GM21381 (cell line): ENCODE data around the gene BCL7C.
"Not testable (repeated sequence)": the region's sequence is repeated elsewhere in the genome, so short reads cannot be mapped to it uniquely, and the experiment has no call there.

Experiments
- ATAC-seq: cut with Tn5 transposase; IDR thresholded peaks from one replicate; pipeline ENCODE4 v1.9.1; 2021; ENCODE audit warnings: mild to moderate bottlenecking, moderate library complexity; ENCODE audit not compliant: unreplicated experiment

The BCL7C gene

DNA sequence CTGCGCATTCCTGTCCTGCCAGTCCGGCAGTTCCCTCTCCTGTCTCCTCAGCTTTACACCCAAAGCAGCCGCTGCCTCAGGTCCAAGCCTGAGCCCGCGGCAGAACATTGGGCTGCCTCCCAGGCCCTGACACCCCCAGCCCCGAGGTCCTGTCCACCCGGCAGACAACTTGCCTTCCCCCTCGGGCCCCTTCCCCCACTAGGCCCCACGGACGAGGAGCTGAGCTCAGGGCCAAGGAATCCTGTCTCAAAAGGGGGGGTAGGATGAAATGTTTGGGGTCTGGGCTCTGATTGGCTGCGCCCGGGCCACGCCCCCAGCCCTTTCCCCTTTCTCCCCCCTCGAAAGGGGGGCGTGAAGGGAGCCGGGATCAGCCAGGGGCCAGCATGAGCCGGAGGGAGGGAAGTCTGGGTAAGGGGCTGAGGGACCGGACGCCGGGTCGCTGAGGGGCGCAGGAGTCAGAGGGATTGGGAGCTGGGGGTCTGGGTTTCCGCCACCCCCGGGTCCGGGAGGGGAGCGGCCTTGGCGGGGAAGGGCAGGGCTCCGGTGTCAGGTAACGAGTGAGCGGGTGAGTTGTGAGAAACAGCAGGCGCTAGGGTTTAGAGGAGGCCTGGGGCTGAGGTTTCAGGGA, 2.5 kb upstream of the BCL7C start, which contains the start of gene CTF1:
TSS of gene CTF1 (plus strand) at position 354 of the 628 bp plus-strand sequence. CDS start at position 384, 30 bp downstream.
- no peak for ATAC-seq

GRCh38 chr16:30895627-30896260, 1.9 kb upstream of the BCL7C start:
- ATAC-seq, result no peak

GRCh38 chr16:30894540-30895368, 877 bp upstream of the BCL7C start:
- no peak for ATAC-seq

- ATAC-seq, result peak; percentile 6
These were observed 497 bp downstream of the BCL7C start for GRCh38 chr16:30893417-30893743.

GRCh38 chr16:30892670-30893416, 1.0 kb downstream of the BCL7C start:
- no peak for ATAC-seq

- not testable (repeated sequence) for ATAC-seq
These were observed 2.6 kb downstream of the BCL7C start for GRCh38 chr16:30891043-30891823.

GRCh38 chr16:30889721-30890120, 4.2 kb downstream of the BCL7C start:
- ATAC-seq, result no peak

- no peak for ATAC-seq
These were observed 4.9 kb downstream of the BCL7C start for GRCh38 chr16:30888856-30889499.

GRCh38 chr16:30887927-30888326, 6.0 kb downstream of the BCL7C start:
- ATAC-seq, result no peak

DNA sequence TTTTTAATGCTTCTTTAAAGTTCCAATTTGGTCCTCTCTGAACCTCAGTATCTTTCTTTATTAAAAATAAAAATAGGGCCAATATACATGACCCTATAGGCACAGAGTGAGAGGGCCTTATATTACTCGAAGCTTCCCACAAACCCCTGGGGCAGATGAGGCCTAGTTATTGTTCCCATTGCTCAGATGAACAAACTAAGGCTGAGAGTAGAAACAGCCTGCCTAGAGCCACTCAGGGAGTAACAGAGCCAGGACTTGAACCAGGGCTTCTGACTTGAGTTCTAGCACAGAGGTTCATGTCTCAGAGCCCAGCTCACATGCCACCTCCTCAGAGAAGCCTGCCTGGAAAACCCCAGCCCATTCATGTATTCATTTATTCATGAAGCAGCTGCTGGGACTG, 7.7 kb downstream of the BCL7C start:
- ATAC-seq, result no peak

- ATAC-seq, result no peak
These were observed 8.7 kb downstream of the BCL7C start for GRCh38 chr16:30885196-30885595.

GRCh38 chr16:30884760-30885159, 9.1 kb downstream of the BCL7C start:
- no peak for ATAC-seq

GRCh38 chr16:30882429-30883310, 11.2 kb downstream of the BCL7C start:
- no peak for ATAC-seq

DNA sequence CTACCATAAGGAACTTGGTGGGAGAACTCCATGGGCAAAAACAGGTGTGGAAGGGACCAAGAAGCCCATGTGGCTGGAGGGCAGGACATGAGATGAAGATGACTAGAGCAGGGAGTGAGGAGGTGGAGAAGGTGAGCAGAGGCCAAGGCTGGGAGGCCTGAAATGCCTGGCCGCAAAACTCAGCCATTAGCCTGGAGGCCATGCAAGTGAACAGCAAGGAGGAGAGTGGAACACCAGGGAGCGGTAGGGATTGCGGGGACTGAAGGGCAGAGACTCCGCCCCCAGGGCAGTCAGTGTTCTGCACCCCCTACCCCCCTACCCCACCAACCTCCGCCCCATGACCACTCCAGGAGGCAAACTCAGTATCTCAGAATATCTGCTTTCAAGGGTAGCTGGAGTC, 17.0 kb downstream of the BCL7C start:
- ATAC-seq, result no peak

DNA sequence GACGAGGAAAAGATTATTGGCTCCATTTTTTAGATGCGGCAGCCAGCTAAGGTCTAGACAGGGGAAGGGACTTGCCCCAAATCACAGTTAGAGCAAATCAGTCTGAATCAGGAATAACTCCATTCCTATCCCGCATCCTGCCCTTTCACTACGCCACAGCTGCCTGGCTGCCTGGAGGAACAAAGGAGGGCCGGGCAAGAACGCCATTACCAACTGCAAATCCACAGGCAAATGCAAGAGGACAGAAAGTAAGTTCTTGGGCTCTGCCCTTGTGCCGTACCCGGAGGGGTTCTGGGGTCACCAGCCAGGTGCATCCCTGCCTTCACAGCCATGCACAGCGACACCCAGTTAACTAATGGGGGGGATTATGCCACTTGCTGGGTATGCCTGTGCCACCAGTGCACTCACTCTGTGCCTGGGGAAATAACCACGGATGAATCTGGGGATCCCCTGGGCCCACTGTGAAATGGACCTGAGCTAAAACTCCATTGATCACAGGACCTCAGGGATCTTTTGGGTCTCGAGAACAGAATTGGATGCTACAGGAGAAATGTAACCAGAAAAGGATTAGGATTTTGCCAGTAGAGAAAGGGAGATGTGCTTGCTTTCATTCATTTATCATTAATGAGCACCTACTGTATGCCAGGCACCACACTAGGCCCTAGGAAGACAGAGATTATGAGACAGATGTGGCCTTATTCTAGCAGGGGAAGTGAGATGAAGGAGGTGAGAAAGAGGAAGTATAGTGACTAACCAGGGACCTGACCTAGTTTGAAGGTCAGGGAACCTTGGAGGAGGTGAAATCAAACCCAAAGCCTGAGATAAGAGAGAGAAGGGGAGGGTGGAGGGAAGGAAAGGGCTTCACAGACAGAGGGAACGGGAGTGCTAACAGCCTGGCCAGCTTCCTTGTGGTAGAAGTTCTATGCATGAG, 17.7 kb downstream of the BCL7C start:
- no peak for ATAC-seq

DNA sequence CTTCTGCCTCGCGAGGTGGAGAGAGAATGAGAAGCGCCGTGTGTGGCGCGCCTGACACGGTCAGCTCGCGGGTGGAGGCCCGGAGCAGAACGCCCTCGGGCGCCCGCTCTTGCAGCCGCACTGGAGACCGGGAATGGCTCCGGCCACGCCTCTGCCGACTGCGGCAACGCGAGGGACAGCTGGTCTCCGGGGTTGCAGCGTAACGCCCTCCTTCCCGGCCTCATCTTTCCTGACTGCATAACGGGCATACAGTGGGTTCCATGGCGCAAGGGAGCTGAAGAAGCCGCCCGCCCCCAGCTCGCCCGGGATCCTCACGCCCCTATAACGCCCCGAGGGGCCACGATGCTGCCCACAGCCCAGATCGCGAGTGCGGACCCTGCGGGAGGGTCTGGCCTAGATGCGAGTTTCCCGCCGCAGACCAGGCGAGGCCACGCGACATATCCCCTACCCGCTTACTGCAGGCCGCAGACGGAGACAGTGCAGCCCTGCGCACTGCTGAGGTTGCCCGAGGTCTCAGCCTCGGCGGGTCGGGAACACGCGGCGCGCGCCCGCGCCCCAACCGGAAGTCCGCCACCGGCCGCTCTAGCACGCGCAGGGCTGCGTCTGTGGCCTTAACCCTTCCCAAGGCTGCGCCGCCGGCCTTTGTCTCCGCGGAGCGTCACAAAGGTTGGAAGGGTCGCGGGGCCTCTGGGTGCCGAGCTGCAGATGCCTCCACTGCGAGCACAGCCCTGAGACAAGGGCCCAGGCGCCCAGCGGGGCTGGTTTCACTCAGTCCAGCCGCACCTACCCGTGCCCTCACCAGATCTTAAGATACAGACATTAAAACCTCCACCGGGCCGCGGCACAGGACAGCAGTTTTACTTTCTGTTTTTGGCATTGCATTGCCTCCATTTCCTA, 18.8 kb downstream of the BCL7C start:
- peak; percentile 76 for ATAC-seq

DNA sequence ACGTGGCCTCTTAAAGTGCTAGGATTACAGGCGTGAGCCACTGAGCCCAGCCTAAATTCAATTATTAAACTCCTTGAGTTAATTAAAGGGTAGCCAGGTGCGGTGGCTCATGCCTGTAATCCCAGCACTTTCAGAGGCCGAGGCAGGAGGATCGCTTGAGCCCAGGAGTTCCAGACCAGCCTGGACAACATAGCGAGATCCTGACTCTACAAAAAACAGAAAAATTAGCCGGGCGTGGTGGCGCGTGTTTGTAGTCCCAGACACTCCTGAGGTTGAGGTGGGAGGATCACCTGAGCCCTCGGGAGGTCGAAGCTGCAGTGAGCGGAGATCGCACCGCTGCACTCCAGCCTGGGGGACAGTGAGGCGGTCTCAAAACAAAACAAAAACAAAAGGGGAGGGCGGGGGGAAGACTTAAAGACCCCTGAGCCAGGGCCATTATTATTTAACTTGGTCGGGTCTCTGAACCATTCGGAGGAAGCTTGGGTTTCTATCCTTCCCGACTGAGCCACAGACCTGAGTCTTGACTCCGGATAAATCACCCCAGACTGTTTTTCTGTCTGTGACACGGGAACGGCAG, 19.5 kb downstream of the BCL7C start:
- no peak for ATAC-seq
